ENCODE results near the gene SSR3.
A peak's percentile ranks its signal among the peaks of the same experiment; 100 is the strongest.
"Not testable (repeated sequence)": the region's sequence is repeated elsewhere in the genome, so short reads cannot be mapped to it uniquely, and the experiment has no call there.

The SSR3 gene

DNA sequence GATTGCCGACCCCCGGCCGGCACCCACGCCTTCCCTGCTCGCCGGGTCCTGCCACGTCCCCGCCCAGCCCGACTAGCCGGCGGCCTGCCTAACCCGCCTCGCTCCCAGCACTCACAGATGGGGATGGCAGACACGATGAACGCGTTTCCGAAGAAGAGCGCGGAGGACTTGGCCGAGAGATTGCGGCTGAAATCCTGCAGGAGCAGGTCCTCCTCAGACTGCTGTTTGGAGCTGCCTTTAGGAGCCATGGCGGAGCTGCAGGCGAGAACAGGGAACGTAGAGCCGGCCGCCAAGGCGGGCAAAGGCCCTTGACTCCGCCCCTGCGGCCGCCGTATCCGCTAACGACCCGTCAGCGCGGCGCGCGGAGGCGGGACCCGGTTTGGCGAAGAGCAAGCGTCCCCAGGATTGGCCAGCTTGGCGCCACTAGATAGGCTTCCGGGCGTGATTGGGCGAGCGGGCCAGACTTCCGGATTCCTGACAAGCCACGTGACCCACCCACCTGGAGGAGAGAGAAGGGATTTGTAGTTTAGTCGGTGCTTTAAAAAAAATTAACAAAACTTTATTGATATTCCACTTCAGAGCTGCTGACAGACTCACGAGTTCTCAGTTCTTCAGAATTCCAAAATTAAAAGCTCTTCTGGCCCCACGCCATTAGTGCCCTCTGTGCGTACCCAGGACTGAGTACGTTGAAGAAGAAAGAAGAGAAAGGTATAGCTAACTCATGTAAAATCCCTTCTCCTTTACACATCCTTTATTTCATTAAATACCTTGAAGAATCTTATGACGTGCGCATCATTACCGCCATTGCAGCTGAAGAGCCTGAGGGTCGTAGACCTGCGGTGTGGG, at the start of gene SSR3:
Gene SSR3 (minus strand): TSS at position 276 of the 846 bp plus-strand sequence. CDS start 28 bp downstream, at position 248.
- peak; percentile 88 to 93 for DNase-seq

DNA sequence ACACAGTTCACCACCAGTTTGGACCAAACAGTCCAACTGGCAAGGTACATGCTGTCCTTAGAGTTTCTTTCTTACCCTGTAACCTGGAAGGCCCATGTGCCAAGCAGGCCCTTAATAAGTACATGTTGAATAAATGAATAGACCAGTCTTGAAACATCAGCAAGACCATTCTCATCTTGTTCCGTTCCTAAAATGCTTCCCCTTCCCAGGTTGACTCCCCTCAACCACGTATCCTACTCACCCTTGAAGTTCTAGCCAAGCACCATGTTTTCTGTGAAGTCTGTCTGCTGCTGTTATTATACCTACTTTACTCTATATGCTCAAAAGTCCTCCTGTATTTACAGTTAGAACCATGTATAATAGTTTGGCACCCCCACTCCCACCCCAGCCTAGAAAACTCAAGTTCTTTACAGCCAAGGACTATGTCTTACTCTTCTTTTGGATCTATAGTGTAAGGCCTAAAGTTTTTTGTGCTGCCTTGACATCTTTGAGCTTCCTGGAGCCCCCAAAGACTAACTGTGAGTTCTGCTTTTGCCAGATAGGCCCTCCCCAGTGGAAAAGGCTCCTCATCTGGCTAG, 49.2 kb upstream of the SSR3 start:
- no peak for DNase-seq

DNA sequence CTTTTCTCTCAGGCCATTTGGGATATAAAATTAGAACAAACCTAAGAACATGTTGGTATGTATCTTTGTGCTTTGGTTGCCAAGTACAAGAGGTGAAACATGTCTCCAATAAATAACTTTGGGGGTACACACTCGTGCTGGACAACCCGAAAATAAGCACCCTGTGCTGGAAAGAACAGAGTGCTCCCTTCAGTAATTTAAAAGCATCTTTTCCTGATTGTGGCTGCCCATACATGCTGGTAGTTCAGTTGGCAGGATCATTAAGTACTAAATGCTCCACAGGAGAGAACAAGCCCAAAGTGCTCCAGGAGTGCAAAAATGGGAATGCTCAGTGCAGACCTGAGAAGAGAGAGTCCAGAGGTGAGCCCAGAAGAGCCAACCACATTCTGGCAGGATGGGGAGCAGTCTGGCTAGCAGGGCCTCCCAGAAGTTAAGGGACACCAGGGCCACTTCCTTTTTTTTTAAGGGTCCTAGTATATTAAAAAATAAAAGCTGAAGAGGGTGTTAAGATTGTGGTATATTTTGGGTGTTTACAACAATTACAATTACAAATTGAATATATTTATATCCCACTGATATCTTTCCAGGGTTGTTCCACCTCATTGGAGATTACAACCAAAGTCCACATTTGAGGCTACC, 48.6 kb upstream of the SSR3 start:
- no peak for DNase-seq

DNA sequence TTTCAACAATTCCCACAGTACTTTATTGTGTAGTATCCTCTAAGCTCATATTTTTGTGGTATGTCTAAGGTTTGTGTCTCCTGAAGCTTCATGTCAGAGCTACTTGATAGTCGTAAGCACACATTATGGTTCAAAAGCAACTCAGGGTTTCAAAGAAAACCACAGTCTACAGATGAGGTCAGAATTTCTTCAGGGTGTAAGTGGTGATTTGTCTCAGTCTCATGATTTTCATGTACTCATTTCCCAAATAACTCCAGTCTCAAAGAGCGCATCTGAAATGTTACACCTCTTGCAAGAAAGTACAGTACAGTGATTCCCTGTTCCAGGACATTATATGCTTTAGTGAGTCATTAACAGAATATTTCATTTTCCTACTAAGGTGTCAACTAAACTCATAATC, 47.5 kb upstream of the SSR3 start:
- DNase-seq: no peak

DNA sequence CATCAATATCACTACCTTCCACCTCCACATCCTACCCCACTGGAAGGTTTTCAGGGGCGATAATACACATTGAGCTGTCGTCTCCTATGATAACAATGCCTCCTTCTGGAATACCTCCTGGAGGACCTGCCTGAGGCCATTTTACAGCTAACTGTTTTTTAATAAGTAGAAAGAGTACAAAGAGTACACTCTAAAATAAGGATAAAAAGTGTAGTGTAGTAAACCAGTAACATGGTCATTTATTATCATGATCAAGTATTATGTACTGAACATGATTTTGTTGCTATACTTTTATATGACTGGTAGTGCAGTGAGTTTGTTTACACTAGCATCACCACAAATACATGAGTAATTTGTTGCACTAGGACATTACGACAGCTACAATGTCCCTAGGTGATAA, 46.6 kb upstream of the SSR3 start:
- no peak for DNase-seq

DNA sequence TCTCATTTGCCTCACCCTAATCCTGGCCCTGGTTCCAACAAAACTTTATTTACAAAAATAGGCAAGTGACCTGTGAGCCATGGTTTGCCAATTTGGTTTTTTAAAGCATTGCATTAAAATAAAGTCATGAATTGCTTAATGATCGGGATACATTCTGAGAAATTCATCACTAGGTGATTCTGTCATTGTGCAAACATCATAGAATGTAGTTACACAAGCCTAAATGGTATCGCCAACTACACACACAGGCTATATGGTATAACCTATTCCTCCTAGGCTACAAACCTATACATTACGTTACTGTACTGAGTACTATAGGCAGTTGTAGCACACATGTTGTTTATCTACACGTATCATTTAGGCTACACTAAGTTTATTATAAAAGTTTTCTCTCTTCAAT, 45.9 kb upstream of the SSR3 start:
- no peak for DNase-seq

DNA sequence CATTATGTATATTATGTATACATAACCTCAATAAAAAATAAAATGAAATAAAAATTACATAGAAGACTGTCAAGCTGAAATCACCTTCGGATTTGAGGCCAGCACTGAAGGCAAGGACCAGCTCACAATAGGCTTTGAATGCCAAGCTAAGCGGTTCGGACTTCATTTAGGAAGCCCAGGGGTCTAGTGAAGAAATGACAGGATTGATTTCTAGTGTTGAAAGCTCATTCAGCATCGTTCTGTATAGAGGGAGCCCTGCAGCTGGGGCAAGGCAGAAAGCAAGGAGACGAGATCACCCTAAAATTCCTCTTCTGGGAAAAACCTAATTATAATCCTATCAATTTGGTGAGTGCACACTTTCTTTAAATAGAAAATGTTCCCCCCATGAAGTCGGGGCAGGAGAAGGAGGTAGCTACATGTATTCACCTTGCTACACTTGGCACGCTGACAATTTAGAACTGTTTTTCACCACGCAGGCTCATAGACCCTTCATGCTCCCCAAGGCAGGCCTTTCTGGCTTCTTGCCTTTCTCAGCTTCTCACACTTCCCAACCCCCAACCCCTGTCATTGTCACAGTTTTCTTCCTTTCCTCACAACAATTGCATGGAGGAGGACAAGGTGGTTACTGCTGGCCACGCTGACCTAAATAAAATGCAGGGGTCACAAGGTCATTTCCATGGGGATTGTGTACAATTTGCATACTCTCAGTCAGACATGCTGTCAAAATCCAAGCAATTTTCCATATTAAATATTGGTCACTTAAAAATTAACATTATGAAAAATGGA, 44.4 kb upstream of the SSR3 start:
- no peak for DNase-seq

DNA sequence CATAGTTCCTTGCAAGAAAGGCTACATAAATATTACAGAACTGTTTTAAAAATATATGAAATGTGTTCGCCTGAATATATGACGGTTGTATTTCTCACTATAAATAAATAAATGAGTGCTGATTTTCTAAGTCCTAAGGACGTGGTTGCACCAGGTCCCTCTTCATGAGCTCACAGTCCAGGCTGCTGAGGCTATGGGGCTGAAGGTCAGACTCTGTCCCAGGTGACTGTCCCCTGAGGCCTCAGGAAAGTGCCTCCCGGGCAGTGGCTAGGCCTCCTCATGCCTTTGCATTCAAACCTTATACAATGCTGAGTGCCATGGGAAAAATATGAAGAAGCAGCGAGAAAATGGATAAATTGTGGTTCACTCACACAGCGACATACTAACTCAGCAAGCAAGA, 43.5 kb upstream of the SSR3 start:
- no peak for DNase-seq

DNA sequence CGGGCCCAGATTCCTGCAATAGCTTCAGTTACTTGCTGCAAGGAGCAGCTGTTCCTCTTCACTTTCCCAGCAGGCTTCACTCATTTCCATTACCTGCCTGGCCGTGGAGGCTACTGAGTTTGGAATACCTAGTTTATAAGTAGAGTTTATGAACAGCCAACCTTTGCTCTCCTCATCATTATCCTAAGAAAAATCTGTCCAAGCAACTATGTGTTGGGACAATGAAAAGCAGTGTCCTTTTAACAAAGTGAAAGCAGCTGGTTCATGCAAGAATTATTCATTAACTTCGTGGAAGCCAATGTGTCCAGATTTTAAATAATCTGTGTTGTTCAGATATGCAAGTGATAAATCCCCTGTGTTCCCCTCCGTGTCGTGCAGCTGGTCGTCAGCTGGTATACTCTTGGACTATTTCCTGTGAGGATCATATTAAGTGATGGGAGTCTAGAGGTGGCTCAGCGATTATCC, 39.3 kb upstream of the SSR3 start:
- no peak for DNase-seq

DNA sequence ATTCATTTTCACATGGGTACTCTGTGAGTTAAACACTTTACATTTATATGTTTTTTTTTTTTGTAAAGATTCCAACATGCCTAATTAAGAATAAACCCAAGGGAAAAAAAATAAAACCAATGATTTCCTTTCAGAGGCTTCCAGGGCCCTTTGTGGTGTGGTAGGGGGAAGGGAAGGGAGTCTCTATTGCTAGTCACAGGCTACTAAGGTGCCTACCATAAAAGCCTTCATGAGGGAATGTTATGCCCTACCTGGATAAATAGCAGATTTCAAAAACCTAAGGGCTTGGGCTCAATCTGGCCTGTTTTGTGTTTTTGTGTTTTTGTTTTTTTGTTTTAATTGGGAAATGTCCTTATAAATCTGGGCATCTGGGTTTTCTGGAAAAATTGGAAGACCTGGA, 38.9 kb upstream of the SSR3 start:
- DNase-seq: no peak

DNA sequence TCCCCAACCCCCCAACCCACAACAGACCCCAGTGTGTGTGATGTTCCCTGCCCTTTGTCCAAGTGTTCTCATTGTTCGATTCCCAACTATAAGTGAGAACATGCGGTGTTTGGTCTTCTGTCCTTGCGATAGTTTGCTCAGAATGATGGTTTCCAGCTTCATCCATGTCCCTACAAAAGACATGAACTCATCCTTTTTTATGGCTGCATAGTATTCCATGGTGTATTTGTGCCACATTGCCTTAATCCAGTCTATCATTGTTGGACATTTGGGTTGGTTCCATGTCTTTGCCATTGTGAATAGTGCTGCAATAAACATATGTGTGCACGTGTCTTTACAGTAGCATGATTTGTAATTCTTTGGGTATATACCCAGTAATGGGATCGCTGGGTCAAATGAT, 34.9 kb upstream of the SSR3 start:
- not testable (repeated sequence) for DNase-seq

DNA sequence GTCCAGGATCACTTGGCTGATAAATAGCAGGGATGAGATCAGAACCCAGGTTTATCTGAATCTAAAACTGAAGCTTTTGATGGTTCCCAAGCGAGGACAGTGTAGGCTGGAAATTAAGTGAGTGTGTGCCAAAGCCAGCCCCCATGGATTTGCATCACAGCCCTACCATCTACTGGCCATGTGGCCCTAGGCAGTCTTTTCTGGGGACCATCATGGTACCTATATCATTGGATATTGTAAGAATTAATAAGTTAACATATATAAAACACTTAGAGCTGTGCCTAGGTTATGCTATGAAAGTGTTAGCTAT, 32.8 kb upstream of the SSR3 start:
- DNase-seq: no peak

DNA sequence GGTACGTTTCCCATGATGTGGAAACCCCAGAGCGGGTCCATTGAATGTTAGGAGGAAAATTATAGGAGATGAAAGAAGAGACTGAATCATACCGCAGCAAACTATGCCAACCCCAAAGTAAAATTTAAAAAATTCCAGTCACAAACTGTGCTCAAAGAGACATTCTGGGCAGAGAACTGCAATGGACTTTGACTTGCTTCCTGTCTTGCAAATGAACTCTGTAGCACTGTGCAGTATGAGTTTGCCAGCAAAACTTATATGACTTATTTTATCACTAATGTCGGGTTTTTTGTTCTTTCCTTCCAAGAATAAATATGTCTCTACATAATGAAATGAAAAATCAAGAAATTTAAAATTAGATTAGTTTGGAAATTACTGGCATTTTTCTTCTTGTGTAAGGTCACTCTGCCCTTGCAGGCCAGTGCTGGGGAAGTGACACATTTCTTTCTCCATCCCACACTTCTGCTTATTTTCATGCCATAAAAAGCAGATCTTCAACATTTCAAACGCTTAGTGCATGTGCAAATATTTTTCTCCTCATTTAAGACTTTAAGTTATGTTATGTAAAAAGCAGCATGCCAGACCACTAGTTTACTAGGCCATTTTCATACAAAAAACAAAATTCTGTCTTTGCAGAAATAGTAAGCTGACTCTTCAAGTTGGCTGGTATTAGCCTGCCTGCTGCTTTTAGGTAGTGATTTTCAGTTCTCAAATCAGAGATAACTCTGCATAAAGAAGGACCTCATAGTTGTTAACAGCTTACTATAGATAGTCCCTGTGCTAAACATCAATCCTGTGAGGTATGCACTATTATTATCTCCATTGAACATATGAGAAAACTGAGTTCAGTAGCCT, 32.2 kb upstream of the SSR3 start:
- DNase-seq: no peak

DNA sequence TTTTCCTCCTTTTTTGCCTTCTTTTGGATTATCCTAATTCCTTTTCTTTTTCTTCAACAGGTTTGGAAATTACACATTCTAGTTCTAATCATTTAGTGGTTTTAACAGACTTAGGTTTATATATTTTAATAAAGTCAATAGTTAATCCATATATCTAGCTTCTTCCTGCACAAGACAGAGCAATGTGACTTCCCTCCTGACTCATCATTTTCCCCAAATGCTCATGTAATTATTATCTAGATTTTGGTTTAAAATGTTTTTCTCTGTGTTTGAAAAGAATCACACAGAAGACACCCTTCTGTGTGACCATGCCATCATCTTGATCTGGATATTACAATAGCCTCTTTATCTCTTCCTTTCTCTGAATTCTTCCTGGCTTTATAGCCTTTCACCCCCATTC, 28.6 kb upstream of the SSR3 start:
- no peak for DNase-seq

DNA sequence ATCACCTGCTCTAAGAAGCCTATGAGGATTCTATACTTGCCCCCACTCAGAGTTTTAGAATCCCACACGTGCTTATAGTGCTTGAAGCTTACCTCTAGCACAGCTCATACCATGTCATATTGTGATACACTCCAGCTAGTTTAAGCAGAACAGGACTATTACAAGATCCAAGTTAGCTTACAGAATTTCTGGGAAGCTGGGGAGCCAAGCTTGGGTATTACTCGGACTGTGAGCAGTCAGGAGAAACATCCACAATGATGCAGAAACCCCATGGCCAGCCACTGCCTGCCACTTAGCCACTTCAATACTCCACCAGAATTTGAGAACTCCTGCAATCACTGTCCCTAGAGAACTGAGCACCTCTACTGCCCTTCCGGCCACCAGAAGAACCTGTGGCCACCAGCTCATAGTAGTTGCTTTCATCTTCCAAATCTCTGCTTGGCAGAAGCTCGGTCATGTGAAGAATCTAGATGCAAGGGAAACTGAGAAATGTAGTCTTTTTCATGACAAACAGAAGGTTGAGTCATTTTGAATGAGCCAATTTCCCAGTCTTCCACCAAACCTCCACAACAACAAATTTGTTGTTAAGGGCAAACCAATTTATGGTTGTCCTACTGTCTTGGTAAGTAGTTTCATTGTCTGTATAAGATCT, 27.7 kb upstream of the SSR3 start:
- no peak for DNase-seq

DNA sequence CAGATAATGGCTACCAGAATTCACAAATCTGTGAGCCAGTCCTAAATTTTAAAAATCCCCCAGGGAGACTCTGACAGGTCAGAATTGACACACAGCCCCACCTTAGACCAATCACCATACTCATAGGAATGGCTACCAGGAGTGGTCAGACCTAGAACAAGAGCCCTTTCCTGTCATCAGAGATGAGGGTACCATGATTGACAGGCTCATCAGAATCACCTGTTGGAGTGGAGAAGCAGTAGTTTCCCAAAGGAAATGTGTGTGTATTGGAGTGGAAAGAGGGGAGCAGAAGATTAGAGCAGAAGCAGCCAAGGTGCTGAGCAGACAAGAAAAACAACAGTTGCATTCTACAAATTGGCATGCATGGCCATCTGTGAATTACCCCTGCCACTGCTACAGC, 27.0 kb upstream of the SSR3 start:
- no peak for DNase-seq

DNA sequence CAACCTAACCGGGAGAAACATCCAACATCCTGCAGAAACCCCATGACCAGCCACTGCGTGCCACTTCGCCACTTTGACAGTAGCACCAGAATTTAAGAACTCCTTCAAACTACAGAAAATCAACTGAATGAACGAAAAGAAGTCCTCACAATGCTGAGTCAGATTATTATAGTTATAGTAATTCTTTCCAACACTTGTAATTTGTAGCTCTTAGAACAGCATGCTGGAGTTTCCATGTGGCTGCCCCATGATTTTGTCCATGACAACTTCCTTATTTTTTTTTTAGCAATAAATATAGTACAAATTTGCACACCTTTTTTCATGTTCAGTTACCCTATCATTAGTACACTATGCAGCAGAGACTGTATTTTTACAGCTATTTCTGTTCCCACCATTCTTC, 26.1 kb upstream of the SSR3 start:
- no peak for DNase-seq

DNA sequence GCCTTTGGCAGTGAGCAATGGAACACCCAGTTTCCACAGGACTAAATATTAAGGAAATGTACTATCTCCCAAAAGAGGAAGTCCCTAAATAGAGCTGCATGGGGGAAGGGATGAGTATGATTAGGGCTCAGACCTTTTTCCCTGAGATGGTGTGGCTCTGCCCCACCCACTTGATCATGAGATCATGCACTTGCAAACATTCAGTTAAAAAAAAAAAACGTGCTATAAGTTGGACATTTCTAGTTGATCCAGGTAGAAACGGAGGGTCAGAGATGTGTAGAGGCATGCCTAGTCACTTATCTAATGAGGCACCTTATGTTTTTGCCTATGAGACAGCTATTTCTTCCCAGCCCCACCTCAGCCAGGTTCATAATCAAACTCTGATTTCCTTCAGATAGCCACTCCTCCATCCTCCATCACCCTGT, 24.5 kb upstream of the SSR3 start:
- no peak for DNase-seq

DNA sequence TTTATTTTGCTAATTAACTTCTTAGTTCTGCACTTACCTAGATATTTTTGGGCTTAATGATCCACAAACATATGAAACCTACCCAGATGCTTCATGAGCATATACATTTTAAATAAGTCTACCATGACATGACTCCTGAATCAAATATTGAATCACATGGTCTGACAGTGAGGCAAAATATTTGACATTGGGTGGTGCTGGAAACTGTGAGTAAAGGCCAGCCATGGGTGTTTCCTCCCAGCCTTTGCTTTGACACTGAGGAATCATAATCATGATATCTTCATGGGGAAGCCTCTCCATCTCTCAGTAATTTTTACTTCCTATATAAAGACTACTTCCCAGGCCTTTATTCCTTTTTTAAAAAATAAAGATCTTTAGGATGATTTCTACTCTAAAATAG, 22.8 kb upstream of the SSR3 start:
- DNase-seq: no peak

DNA sequence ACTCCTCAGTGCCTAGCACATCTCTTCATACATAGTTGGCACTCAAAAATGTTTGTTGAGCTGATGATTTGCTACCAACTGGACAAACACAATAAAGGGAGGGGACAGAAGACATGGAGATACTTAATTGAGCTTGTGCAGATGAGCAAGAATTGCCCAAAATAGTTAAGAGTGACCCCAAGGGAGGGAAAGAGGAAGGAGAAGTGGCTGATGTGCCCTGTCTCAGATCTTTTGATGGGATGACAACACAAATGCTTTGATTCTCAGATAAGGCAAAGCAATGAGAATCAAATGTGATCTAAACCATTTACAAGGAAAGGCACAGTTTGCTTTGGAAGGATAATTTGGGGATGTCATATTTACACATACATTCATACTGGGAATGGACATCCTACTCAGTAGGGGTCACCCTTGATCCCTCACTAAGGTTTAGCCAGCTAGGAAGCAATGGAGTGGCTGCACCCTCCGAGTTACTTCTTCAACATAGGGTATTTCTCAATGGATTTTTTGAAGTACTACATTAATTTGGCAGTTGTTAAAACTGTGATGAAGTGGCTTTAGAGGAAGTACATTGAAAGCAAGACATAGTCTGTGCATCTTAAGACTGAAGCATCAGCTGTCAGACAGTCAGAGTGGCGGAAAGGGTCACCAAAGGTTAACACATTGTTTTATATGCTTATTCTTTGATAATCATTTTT, 21.9 kb upstream of the SSR3 start:
- DNase-seq: no peak

DNA sequence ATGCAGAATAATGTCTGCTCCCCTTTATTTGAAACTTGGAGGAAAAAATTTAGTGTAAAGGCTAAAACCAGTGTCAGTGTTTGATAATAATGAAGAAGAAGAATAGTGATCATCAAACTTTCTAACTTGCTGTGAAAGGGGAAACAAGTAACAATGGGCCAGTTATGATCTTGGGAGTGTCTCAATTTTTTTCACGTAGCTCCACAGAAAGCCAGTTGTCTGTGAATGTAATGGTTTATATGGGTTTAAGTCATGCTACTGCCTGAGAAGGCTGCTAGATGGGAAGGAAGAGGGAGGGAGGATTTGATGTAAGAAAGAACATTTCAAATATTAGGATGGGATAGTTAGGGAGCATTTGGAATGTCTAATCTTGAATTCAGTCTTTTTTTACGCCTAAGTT, 21.1 kb upstream of the SSR3 start:
- no peak for DNase-seq
